HepG2 (cell line): ENCODE measurements around the gene SFXN2. TPM values are rescaled to one million over a fixed set of nuclear protein-coding genes. Genes with fewer than 3 reads are reported as not detected.

ENCODE experiments used
- EZH2 ChIP-seq: conservative IDR thresholded peaks from 2 replicates; pipeline ENCODE4 v1.6.1; 2012; ENCODE audit warnings: mild to moderate bottlenecking, low read depth, low read length, moderate library complexity
- IRF2 ChIP-seq: IDR thresholded peaks from 2 replicates; pipeline ENCODE4 v1.6.1; 2018; ENCODE audit warnings: missing genetic modification reagents, missing compliant biosample characterization
- KDM6A ChIP-seq: IDR thresholded peaks from 2 replicates; pipeline ENCODE4 v1.6.1; 2016; ENCODE audit warnings: low read depth
- KLF15 ChIP-seq: sonication (generic); formaldehyde crosslinking; IDR thresholded peaks from 2 replicates; pipeline ENCODE4 v1.8.1; 2023; ENCODE audit warnings: borderline replicate concordance, mild to moderate bottlenecking, inconsistent platforms, missing genetic modification reagents, mixed read lengths
- MAF1 ChIP-seq: sonication (generic); formaldehyde crosslinking; IDR thresholded peaks from 2 replicates; pipeline ENCODE4 v1.5.0; 2020; ENCODE audit warnings: missing genetic modification reagents, borderline replicate concordance
- NFE2L1 ChIP-seq: sonication (generic); formaldehyde crosslinking; IDR thresholded peaks from 2 replicates; pipeline ENCODE4 v1.4.0; 2020; ENCODE audit warnings: missing genetic modification reagents, mild to moderate bottlenecking, borderline replicate concordance
- RXRA ChIP-seq: sonication (generic); formaldehyde crosslinking; IDR thresholded peaks from 2 replicates; pipeline ENCODE4 v1.5.1; 2020; ENCODE audit warnings: missing genetic modification reagents
- SIX1 ChIP-seq: sonication (generic); formaldehyde crosslinking; IDR thresholded peaks from 2 replicates; pipeline ENCODE4 v1.4.0; 2020; ENCODE audit warnings: missing genetic modification reagents, borderline replicate concordance
- SOX13 ChIP-seq, 3 experiments: fragments of 450-650 bp in 1 of 3; sonication (generic) in 1 of 3; formaldehyde crosslinking in 1 of 3; IDR thresholded peaks in 2 of 3; conservative IDR thresholded peaks in 1 of 3; 2 replicates each; pipeline versions ENCODE4 v1.5.0 to v1.6.1; 2016 to 2020; ENCODE audit warnings: antibody characterized with exemption in 1 of 3, mild to moderate bottlenecking in 1 of 3, missing compliant biosample characterization in 1 of 3, missing genetic modification reagents in 1 of 3, moderate library complexity in 1 of 3
- SPEN ChIP-seq: sonication (generic); formaldehyde crosslinking; IDR thresholded peaks from 2 replicates; pipeline ENCODE4 v1.5.1; 2020; ENCODE audit warnings: low read depth, mild to moderate bottlenecking, missing genetic modification reagents
- TOE1 ChIP-seq: sonication (generic); formaldehyde crosslinking; IDR thresholded peaks from 2 replicates; pipeline ENCODE4 v1.4.0; 2020; ENCODE audit warnings: mild to moderate bottlenecking, missing genetic modification reagents
- XRCC5 ChIP-seq: fragments of 200-400 bp; formaldehyde crosslinking; optimal IDR thresholded peaks from 2 replicates; pipeline ENCODE3; 2017; ENCODE audit warnings: mild to moderate bottlenecking, low read length
- ZBTB38 ChIP-seq: sonication (generic); formaldehyde crosslinking; IDR thresholded peaks from 2 replicates; pipeline ENCODE4 v1.5.1; 2020; ENCODE audit warnings: mild to moderate bottlenecking, missing genetic modification reagents
- ZFX ChIP-seq: sonication (generic); formaldehyde crosslinking; IDR thresholded peaks from 2 replicates; pipeline ENCODE4 v1.4.0; 2020; ENCODE audit warnings: mild to moderate bottlenecking, low read depth, missing genetic modification reagents, moderate library complexity
- ZNF207 ChIP-seq: fragments of 450-650 bp; IDR thresholded peaks from 2 replicates; pipeline ENCODE4 v1.6.1; 2016; ENCODE audit warnings: antibody characterized with exemption, borderline replicate concordance
- ZNF235 ChIP-seq: sonication (generic); formaldehyde crosslinking; IDR thresholded peaks from 2 replicates; pipeline ENCODE4 v1.8.1; 2023; ENCODE audit warnings: mild to moderate bottlenecking, missing genetic modification reagents, borderline replicate concordance
- ZNF451 ChIP-seq: sonication (generic); formaldehyde crosslinking; IDR thresholded peaks from 2 replicates; pipeline ENCODE4 v1.5.0; 2020; ENCODE audit warnings: mild to moderate bottlenecking, missing genetic modification reagents
- ZNF468 ChIP-seq: sonication (generic); formaldehyde crosslinking; IDR thresholded peaks from 2 replicates; pipeline ENCODE4 v1.8.0; 2022; ENCODE audit warnings: mild to moderate bottlenecking, moderate library complexity, missing genetic modification reagents
- ZNF549 ChIP-seq: sonication (generic); formaldehyde crosslinking; IDR thresholded peaks from 2 replicates; pipeline ENCODE4 v1.5.0; 2020; ENCODE audit warnings: missing genetic modification reagents
- ZNF672 ChIP-seq: sonication (generic); formaldehyde crosslinking; IDR thresholded peaks from 2 replicates; pipeline ENCODE4 v1.8.1; 2022; ENCODE audit warnings: missing genetic modification reagents
- ZSCAN12 ChIP-seq: sonication (generic); formaldehyde crosslinking; IDR thresholded peaks from 2 replicates; pipeline ENCODE4 v1.9.0; 2021; ENCODE audit warnings: mild to moderate bottlenecking, missing genetic modification reagents
- polyA plus RNA-seq, 8 experiments: library from polyadenylated mRNA; depleted of rRNA in 3 of 8; stranded (reverse) in 7 of 8; unstranded in 1 of 8; fragments of >200 nt; fragmentation: Illumina TruSeq in 4 of 8; extraction: Trizol in 4 of 8; gene quantifications; 2 replicates each; pipeline versions ENCODE4 v1.2.1 to v1.2.3, GENCODE V29; 2011 to 2016; ENCODE audit warnings: low read depth in 4 of 8, missing spikeins in 1 of 8, mixed read lengths in 1 of 8; ENCODE audit not compliant: insufficient read depth in 1 of 8
- total RNA-seq, 5 experiments: library from RNA; depleted of rRNA; stranded (reverse); fragments of >200 nt; fragmentation: Illumina TruSeq; extraction: Trizol; gene quantifications; 2 replicates each; pipeline ENCODE4 v1.2.3, GENCODE V29; 2016; ENCODE audit warnings: low read depth in 1 of 5
- TF ChIP-seq, protein P1 (sequence below), 2 experiments: fragments of 450-650 bp in 1 of 2; sonication (generic) in 1 of 2; formaldehyde crosslinking; IDR thresholded peaks; 2 replicates each; pipeline versions ENCODE4 v1.5.0 to v1.8.0; 2020 to 2022; ENCODE audit warnings: mild to moderate bottlenecking in 1 of 2, missing genetic modification reagents in 1 of 2
- TF ChIP-seq, protein P2 (sequence below): sonication (generic); formaldehyde crosslinking; IDR thresholded peaks from 2 replicates; pipeline ENCODE4 v1.5.1; 2020; ENCODE audit warnings: mild to moderate bottlenecking, missing genetic modification reagents, borderline replicate concordance
- TF ChIP-seq, protein P3 (sequence below): sonication (generic); formaldehyde crosslinking; IDR thresholded peaks from 2 replicates; pipeline ENCODE4 v1.8.1; 2023; ENCODE audit warnings: mild to moderate bottlenecking, inconsistent platforms, moderate library complexity, missing genetic modification reagents, borderline replicate concordance

Gene SFXN2
- total and polyA plus RNA-seq, 2 of the 13 experiments (the other 11 are each of a cell fraction or from before 2014, with no cell fraction given), result 12.8 to 21.1 TPM

DNA sequence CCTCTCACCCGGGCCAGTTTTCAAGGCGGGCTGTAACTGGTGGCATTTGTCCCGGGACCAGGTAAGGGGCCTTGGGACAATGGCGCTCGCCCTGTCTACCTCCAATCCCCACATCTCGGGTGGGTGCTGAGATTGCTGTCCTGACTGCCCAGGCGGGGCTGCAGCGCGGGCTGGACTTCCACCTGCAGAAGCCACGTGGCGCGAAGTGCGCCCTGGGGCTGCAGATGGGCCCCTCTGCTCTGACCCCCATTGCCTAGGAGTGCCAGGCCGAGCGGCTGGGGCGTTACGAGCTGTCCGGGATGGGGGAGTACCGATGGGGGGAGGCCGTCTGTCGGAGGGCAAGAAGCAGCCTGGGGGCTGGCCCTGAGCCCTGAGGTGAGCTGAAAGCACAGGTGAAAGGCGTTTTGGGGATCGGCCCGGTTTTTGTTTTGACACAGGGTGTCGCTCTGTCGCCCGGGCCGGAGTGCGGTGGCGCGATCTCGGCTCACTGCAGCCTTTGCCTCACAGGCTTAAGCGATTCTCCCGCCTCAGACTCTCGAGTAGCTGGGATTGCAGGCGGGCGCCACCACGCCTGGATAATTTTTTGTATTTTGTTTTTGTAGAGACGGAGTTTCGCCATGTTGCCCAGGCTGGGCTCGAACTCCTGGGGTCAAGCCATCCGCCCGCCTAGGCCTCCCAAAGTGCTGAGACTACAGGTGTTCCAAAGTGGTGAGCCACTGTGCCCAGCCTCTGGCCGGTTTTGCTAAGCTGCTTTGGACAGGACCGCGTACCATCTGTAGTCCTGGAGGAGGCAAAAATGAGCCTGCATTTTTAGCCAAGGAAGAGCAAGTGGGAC lies at the start of gene SFXN2 (continued):
- TF ChIP-seq KDM6A, result no peak
- TF ChIP-seq MAF1 (CRISPR knock-in tag), result no peak
- TF ChIP-seq ZNF235 (CRISPR knock-in tag), result no peak
- TF ChIP-seq ZSCAN12, result no peak
- no peak for TF ChIP-seq TOE1
- TF ChIP-seq, protein P1, sequence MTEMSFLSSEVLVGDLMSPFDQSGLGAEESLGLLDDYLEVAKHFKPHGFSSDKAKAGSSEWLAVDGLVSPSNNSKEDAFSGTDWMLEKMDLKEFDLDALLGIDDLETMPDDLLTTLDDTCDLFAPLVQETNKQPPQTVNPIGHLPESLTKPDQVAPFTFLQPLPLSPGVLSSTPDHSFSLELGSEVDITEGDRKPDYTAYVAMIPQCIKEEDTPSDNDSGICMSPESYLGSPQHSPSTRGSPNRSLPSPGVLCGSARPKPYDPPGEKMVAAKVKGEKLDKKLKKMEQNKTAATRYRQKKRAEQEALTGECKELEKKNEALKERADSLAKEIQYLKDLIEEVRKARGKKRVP (CRISPR knock-in tag; IDR thresholded peaks at IDR 0.05), result no peak
- TF ChIP-seq RXRA (CRISPR knock-in tag), result peak; percentile 49; the same call in 1 of the 2 replicates
- TF ChIP-seq, protein P2, sequence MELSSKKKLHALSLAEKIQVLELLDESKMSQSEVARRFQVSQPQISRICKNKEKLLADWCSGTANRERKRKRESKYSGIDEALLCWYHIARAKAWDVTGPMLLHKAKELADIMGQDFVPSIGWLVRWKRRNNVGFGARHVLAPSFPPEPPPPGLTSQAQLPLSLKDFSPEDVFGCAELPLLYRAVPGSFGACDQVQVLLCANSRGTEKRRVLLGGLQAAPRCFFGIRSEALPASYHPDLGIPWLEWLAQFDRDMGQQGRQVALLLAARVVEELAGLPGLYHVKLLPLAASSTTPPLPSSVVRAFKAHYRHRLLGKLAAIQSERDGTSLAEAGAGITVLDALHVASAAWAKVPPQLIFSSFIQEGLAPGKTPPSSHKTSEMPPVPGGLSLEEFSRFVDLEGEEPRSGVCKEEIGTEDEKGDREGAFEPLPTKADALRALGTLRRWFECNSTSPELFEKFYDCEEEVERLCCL (CRISPR knock-in tag), result no peak
- no peak for TF ChIP-seq NFE2L1
- TF ChIP-seq SOX13 (IDR thresholded peaks at IDR 0.05), result no peak
- TF ChIP-seq SOX13 (CRISPR knock-in tag; conservative IDR thresholded peaks at IDR 0.05 in 1 of 2, IDR thresholded peaks at IDR 0.05 in 1 of 2), result no peak; a peak in 1 of 4 replicates
- 0 out of 2 replicates have a peak, but pooled peaks have one; percentile 16 for TF ChIP-seq ZBTB38 (CRISPR knock-in tag)
- TF ChIP-seq SPEN (CRISPR knock-in tag), result 0 out of 2 replicates have a peak, but pooled peaks have one; percentile 19
- TF ChIP-seq IRF2, result no peak; the same call in 1 of the 2 replicates
- no peak for TF ChIP-seq EZH2
- TF ChIP-seq ZNF549 (CRISPR knock-in tag), result no peak
- no peak for TF ChIP-seq ZNF468 (CRISPR knock-in tag)
- TF ChIP-seq, protein P3, sequence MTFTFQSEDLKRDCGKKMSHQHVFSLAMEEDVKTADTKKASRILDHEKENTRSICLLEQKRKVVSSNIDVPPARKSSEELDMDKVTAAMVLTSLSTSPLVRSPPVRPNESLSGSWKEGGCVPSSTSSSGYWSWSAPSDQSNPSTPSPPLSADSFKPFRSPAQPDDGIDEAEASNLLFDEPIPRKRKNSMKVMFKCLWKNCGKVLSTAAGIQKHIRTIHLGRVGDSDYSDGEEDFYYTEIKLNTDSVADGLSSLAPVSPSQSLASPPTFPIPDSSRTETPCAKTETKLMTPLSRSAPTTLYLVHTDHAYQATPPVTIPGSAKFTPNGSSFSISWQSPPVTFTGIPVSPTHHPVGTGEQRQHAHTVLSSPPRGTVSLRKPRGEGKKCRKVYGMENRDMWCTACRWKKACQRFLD (CRISPR knock-in tag), result 0 out of 2 replicates have a peak, but pooled peaks have one; percentile 72
- TF ChIP-seq KLF15 (CRISPR knock-in tag), result peak; percentile 65; the same call in 1 of the 2 replicates
- no peak for TF ChIP-seq SIX1 (CRISPR knock-in tag)
- no peak for TF ChIP-seq ZNF672 (CRISPR knock-in tag)
- TF ChIP-seq ZNF451 (CRISPR knock-in tag), result no peak
- TF ChIP-seq XRCC5, result no peak
- TF ChIP-seq ZFX (CRISPR knock-in tag), result peak; percentile 69
- no peak for TF ChIP-seq ZNF207
